DMS153 (cell line): Measurements from ENCODE around the gene GNLY.
"Not testable (repeated sequence)": the region's sequence is repeated elsewhere in the genome, so short reads cannot be mapped to it uniquely, and the experiment has no call there.

Experiments
- DNase-seq: peaks from one replicate; lab custom pipeline; 2025; lab: John Stamatoyannopoulos, UW

GNLY gene

DNA sequence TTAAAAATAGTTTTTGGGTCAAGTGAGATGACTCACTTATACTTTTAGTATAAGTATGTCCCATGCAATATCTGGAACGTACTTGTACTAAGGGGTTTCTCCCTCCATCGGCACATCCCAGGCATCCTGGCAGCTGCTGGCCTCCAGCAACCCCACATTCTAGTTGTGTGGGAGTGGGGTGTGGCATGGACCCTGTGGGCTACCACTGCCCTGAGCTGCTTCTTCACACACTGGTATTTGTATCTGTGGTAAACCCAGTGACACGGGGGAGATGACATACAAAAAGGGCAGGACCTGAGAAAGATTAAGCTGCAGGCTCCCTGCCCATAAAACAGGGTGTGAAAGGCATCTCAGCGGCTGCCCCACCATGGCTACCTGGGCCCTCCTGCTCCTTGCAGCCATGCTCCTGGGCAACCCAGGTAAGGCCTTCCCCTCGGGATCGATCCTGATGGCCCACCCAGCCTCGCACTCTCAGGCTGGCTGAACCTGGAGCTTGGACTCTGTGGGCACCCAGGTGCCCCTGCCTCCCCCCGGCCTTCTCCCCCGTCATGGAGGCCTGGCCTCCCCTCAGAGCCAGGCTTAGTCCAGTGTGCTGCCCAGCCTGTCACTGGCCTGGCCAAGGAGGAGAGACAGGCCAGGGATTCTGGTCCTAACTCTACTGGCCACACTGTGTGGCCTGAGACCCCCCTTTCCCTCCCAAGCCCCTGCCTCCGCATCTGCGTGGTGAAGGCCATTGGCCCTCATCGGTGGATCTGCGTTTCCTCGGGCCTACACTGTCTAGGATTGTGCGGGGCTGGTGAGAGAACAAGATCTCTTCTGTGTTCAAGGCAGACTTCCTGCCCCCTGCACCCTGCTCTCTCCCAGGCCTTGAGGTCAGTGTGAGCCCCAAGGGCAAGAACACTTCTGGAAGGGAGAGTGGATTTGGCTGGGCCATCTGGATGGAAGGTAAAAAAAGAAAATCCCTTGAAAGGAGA lies at the start of gene GNLY:
GNLY (plus strand) TSS at position 307 of the 974 bp plus-strand sequence; CDS start at position 368, 61 bp downstream.
- no peak for DNase-seq

DNA sequence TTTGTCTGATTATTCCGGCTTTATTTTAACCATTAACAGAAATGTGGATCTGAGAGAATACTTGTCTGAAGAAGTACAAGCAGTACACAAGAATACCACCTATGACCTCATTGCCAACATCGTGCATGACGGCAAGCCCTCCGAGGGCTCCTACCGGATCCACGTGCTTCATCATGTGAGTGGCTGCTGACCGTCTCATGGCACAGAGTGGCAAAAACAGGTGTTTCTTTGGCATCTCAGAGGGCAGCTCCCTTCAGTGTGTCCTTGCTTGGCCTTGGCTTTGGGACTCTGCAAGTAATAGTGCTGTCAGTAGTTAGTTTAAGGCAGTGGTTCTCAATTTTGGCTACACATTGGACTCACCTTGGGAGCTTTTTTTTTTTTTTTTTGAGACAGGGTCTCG lies 49.2 kb upstream of the GNLY start:
- no peak for DNase-seq

DNA sequence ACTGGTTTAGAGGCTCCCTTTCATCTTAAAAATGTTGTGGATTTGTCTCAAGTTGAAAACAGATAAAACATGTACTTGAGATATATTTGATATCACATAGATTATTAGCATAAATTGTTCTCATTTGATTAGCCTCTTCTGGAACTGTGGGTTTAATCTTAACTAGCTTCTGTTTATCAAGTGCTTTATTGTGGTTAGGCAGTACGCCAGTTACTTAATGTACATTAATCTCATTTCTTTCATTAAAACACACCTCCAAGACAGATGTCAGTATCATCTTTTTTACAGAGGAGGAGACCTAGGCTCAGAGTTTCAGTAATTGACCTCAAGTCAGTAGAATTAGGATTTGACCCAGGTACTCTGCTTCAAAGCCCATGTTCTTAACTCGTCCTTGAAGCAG lies 48.0 kb upstream of the GNLY start:
- DNase-seq, result no peak

DNA sequence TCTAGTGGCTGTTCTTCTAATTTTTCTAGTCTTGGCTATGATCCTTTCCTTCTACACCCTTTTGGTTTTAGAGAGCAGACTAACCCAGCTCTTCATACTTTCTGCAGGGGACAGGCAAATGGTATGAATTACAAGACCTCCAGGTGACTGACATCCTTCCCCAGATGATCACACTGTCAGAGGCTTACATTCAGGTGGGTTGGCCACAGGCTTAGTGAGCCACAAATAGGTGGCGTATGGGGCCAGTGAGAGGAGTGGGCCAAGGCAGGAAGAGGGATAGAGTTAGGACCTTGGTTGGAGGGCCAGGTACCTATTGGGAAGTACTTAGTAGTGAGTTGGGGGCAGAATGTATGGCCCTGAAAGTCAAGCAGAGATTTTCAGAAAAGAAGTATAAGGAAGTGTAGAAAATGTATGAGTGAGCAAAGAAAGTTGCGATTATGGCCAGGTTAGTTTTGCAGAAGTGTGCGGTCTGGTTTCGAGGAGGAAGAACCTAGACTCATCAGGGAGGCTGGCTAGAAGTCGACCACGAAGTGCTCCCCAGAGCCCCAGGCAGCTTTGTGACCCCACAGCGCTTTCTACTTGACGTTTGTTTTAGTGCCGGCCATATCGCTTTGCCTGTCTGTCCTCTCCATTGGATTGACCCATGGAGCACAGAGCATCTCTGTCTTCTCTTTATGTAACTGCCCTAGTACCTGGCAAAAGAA lies 46.2 kb upstream of the GNLY start:
- DNase-seq, result no peak

DNA sequence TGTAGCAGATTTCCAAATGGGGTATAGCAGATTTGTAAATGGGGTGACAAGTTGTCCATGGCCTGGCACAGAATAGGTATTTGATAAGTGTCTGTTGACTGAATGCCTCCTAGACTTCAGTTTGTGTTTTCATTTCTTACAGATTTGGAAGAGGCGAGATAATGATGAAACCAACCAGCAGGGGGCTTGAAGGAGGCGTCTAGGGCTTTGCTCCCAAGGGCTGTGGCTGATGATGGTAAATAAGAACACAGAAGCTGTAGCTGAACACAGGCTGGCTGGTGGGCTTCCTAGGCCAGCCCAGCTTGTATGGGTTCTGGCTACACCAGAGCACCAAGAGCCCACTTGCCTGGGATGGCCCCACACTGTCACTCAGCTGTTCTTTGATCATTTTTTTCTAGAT lies 45.5 kb upstream of the GNLY start:
- no peak for DNase-seq

DNA sequence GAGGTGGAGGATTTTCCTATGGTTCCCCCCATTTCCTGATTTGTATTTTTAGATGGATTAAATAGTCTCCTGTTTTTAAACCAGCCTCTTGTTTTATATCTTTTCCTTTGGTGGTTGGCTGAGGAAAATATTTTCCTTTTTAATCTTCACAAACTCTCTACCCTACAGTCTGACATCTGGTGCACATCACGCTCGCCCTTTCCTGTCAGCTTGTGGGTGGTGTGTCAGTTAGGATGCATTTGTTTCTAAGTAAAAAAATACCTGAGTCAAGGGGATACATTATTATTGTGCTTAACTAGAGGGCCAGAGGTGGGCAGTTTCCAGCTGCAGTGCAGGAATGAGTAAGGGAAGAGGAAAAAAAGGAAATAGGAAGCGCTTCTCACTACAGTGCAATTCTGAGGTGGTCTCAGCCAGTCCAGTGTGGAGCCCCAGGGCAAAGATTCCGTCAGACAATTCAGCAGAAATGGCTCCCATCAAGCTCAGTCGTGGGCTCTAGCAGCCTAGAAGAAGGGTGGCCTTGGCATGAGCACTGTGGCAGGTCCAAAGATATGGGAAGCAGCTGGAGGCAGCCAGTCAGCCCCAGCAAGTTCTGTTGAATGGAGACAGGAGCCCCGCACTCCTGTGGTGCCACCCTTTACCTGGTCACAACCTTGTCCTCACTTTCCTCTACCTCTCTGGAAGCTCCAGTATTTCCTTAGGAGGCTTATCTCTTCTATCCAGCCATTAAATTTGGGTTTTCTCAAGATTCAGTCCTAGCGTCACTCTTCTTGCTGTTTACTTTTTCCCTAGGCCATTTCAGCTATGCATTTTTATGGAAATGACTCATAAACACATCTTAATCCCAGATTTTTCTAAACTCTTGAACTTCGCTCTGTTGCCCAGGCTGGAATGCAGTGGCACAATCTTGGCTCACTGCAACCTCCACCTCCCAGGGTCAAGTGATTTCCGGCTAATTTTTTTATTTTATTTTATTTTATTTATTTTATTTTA lies 44.7 kb upstream of the GNLY start:
- DNase-seq, result no peak

DNA sequence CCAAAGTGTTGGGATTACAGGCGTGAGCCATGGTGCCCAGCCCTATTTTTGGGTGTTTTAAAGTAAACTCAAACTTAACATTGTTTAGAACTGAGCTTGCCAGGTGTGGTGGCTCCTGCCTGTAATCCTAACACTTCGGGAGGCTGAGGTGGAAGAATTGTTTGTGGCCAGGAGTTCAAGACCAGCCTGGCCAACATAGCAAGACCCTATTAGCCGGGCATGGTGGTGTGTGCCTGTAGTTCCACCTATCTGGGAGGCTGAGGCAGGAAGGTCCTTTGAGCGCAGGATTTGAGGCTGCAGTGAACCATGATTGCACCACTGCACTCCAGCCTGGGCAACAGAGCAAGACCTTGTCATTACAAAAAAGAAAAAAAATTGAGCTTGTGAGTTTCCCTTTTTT lies 43.7 kb upstream of the GNLY start:
- no peak for DNase-seq

DNA sequence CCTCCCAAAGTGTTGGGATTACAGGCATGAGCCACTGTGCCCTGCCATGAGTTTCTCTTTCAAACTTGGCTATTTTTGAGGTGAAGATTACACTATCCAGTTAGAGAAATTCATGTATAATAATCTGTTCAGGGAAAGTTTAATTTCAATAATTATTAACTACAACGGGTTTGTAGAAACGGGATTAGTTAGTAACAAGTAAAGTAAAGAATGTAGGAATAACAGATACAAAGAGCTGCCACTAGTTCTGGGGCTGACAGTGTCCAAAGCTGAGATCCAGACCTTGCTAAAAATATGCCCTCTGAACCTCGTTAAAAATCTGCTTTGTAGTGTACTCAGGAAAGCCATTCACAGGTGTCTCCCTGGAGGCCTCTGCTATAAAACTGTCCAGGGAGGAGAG lies 43.1 kb upstream of the GNLY start:
- no peak for DNase-seq

DNA sequence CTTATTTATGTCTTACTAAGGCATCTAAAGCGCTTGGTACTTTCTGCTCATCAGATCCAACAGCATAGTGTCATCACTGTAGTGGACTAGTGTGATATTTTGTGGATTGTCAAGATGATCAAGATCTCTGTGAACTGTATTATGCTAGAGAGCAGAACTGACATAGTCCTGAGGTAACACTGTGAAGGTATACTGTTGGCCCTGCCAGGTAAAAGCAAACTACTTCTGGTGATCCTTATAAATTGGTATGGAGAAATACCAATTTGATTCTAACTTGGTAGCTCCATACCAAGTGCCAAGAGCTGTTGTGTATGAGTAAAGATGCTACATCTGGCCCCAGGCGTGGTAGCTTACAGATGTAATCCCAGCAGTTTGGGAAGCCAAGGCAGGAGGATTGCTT lies 42.1 kb upstream of the GNLY start:
- DNase-seq, result no peak

DNA sequence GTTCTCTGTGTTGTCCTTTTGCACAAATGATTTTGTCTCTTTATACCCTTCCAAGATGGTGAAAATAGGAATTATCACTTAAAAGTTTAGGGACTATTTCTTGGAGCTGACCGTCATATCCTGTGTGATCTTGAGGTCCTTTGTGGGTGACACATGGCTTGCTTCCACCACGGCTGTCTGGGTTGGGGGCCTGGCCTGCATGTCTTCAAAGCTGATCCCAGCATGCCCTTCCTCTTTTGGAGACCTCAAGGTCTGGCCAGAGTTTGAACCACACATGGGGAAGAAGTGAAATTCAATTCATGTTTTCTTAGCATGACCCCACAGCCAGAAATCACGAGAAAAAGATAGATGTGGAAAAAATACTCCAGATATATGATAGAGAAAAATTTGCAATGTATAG lies 40.2 kb upstream of the GNLY start:
- DNase-seq, result no peak

DNA sequence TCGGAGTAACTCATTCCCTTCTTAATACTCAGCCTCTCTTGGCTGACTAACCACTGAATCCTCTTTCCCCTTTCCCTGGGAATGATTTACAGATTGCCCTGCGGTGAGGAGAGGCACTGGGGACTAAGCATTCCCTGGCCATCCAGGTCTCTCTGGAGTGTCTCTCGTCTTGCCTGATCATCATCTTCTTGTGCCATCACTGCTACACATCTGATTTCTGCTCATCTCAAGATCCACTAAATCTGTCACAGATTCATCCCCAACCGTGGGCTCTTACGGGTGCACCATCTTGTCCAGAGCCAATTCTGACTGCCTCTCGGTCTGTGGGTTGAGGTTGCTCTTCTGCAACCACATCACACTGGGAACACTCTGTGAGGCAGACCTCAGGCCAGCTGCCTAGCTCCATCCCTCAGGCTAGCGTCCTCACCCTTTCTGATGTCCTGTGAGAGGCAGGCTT lies 38.2 kb upstream of the GNLY start:
- no peak for DNase-seq

DNA sequence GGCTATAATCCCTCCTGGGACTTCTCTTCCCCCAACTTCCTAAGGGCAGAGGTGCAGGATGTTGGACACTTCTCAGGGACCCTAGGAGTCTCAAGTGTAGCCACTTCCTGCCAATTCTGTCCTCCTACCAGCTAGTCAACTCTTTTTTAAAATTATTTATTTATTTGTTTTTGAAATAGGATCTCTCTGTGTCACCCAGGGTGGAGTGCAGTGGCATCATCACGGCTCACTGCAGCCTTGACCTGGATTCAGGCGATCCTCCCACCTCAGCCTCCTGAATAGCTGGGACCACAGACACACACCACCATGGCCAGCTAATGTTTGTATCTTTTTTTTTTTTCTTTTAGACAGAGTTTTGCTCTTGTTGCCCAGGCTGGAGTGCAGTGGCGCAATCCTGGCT lies 37.7 kb upstream of the GNLY start:
- DNase-seq, result no peak

DNA sequence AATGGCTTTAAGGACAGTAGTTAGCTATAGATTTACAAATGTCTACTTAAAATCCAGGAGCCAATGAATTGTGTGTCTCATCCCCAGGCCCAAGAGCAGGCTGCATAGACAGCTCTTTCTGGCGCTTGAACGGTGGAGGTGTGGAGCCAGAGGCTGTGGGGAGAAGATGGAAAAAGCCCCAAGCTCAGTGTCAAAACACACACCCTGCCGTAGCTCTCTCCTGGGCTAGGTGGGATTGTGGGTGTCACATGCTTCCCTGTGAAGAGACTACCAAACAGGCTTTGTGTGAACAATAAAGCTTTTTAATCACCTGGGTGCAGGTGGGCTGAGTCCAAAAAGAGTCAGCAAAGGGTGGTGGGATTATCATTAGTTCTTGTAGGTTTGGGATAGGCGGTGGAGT lies 36.8 kb upstream of the GNLY start:
- not testable (repeated sequence) for DNase-seq

DNA sequence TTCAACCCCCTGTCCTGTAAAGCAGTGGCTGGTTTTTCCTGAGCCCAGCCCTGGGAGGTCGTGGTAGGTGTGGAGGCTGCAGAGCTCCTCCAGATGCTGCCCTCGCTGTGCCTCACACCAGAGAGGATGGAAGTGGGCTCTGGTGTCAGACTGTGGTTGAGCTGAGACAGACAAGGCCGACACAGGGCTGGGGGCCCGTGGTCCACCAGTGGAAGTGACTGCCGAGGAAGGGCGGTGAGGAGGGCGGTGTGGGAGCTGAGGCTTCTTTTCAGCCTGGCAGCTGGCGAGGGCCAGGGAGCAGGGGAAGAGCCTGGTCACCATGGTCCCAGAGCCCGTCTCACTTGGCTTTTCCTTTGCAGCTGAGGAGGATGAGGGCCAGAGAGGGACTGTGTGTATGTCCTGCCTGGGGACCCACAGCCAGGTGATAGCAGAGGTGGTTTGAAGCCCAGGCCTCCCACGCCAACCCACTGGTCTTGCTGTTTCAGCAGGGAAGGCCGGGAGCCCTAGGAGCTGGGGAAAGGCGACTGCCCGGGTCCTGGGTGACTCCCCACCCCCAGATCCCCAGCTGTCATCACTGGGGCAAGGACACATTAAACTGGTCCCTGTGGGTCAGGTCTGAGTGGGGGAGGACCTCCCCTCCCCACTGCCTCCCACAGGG lies 34.7 kb upstream of the GNLY start:
- no peak for DNase-seq

DNA sequence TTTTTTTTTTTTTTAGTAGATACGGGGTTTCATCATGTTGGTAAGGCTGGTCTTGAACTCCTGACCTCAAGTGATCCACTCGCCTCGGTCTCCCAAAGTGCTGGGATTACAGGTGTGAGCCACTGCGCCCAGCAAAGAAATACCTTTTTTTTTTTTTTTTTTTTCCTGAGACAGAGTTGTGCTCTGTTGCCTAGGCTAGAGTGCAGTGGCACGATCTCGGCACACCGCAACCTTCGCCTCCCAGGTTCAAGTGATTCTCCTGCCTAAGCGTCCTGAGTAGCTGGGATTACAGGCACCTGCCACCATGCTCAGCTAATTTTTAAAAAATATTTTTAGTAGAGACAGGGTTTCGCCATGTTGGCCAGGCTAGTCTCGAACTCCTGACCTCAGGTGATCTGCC lies 33.9 kb upstream of the GNLY start:
- DNase-seq, result not testable (repeated sequence)

DNA sequence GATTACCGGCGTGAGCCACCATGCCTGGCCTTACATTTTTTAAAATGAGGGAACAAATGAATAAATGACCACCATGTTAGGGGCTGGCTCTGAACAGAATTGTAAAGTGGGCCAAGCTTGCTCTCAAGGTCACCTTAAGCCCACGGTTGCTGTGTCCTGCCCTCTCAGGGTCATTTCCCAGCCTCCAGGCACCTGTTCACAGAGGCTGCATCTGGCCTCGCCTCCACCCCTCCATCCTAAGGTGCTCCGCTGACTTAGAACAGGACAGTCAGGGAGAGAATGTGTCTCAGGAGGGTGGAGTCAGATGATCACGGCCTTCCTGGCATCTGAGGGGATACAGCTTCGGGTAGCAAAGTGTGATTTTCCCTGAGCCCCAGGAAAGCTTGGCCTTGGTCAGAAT lies 33.4 kb upstream of the GNLY start:
- no peak for DNase-seq

DNA sequence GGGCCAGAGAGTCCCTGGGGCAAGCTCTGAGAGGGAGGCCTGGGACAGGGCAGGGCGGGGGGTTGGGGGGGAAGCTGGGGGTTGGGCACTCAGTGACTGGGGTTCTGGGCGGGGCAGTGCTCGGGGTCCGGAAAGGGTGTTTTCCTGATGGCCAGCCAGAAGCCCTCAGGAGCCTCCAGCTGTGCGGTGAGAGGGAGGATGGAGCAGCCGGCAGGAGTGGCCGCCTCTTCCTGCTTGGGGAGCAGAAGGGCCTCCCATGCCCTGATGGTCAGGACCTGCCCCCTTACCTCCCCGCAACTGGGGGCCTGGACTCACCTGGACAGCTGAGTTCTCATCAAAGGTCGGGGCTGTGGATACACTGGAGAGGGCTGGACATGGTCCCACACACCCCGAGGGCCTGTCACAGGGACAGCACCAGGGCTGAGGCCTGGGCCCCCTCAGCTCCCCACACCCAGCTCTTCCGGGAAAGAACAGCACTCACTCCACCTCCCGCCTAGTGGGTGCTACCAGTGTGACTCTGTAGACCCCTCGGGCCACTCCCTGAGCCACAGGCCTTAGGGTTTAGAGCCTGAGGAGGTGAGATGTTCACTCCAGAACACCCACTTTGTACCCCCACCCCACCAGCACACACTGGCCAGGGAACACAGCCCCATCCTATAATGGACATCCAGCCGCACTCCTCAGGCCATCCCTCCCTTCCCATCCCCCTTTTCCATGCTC lies 32.9 kb upstream of the GNLY start:
- no peak for DNase-seq

DNA sequence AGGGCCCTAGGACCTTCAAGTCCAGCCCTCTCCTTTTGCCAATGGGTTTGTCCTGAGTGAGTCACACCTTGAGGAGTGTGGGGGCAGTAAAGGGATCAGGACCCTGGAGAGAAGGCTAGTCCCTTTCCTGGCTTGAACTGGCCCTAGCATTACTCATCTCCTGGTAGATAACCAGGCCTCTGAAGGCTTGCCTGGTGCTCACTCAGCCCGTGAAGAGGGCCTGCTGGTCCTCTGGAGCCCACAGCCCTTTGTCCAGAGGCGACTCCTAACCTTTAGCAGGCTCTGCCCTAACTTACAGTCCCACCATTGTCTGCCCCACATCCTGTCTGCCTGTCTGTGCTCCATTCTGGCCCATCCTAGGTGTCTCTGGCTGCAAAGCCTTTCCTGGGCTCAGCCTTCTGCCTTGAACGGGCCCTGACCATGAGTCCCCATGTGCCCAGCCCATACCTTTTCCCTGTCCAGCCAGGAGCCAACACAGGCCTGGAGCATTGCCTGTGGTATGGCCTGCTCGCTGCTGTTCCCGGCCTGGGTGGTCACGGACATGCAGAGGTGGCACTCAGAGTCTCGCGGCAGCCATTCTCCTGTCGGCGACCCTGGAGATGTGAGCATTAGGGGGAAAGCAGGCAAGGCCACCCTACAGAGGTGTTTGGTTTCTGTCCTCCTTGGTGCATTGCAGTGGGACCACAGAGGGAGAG lies 31.1 kb upstream of the GNLY start:
- no peak for DNase-seq

DNA sequence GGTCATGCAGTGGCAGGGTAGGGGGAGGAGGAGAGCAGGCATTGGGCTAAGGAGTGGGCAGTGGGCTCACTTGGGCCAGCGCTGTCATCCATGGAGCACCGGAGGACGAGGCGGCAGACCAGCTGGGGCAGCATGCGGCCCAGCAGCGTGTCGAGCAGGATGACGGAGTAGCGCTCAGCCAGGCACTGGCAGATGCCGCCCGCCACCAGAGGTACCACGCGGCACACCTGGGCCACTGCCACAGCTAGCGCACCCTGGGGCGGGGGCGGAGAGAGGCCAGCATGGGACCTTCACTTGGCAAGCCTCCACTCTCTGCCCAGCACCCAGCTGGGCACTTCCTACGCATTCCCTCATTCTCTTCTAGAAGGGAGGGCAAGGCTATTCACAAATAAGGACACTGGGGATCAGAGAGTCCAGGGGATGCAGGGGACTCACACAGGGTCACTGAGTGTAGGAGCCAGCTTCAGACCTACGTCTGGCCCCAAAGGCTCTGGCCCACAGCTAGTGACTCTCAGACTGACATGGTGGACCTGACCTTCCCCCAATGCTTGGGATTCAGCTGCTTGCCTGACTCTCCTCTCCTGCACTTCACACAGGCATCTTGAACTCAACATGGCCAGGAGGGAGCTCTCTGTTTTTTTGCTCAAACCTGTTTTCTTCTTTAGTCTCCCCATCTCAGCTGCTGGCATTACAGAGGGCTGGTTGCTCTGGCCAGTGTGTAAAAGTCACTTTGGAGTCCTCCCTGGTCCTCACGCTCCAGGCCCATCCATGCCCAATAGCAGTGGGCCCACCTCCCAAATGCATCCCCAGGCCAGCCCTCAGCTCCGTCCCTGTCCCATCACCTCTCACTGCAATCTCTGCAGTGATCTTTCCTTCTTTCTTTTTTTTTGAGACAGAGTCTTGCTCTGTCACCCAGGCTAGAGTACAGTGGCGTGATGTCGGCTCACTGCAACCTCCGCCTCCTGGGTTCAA lies 30.3 kb upstream of the GNLY start:
- DNase-seq, result no peak
